GM19455 (cell line): Measurements from ENCODE around the gene CHAD.
"Not testable (repeated sequence)": the region's sequence is repeated elsewhere in the genome, so short reads cannot be mapped to it uniquely, and the experiment has no call there.

ENCODE experiments used
- ATAC-seq: cut with Tn5 transposase; IDR thresholded peaks from one replicate; pipeline ENCODE4 v1.9.1; 2021; ENCODE audit not compliant: unreplicated experiment

Gene CHAD

DNA sequence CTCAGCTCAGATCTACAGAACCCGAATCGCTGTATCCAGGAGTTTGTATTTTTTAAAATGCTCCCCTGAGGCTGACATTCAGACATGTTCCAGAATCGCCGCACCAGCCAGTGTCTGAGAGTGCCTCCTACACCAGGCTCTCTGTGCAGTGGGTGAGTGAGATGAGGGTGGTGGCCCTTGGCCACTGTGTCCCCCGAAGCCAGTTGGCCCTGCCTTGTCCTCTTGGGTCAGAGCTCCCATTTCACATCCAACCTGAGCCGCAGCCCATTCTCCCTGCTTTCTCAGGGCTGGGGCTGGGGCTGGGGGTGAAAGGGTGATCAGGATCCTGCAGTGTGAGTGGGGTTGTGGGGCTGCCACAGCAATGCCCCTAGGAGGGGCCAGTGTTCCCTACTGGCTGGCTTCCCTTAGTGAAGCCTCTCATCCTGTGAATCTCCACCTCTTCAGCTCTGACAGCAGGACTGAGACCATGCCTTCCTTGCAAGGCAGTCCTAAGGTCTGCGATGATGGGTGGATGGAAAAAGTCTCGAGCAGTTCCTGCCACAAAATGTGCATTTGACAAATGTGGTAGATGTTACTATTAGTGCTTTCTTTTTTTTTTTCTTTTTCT lies 26.6 kb upstream of the CHAD start:
- ATAC-seq: no peak

DNA sequence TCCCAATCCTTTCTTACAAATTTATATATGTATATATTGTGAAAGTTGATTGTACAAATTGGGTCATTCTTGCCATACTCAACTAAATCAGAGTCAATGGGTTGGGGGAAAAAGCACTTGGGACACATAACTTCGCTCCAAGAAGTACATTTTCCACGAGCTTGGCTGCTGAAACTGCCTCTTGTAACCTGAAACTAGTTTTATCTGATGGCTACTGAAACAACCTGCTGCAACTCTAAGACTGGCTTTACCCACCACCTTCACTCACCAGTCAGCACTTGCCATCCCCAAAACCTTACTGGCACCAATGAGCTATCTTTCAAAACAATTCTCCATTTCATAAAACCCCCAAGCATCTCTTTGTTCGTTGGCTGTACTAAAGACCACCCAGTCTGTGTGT lies 25.1 kb upstream of the CHAD start:
- no peak for ATAC-seq

DNA sequence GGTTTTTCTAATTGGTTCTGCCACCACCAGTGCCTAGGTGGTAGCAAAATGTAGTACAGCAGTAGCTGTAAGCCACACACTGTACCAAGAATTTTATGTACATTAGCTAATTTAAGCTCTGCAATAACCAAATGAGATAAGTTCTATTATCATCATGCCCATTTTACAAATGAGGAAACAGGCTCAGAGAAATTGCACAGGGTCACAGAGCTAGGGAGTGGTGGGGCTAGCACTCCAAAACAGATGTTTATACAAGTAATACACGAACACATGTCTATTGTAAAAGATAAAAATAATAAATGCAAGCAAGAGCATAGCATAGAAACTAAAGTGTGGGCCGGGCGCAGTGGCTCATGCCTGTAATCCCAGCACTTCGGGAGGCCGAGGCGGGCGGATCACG lies 23.5 kb upstream of the CHAD start:
- no peak for ATAC-seq

DNA sequence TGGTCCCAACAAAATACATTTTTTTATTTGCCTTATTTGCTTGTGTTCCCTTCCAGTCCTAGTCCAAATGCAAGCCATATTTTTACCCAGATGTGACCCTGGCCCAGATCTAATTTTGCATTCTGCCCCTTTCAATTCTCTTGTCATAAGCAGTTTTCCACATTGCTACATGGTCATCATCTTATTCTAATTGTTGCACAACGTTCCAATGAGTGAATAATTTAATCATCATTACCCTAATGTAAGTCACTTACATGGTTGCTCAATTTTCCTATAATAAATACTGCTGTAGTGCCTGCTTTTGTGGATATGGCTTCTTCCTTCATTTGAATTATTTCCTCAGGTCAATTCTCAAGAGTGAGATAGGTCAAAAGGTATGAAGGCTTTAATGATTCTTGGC lies 22.8 kb upstream of the CHAD start:
- ATAC-seq: no peak

DNA sequence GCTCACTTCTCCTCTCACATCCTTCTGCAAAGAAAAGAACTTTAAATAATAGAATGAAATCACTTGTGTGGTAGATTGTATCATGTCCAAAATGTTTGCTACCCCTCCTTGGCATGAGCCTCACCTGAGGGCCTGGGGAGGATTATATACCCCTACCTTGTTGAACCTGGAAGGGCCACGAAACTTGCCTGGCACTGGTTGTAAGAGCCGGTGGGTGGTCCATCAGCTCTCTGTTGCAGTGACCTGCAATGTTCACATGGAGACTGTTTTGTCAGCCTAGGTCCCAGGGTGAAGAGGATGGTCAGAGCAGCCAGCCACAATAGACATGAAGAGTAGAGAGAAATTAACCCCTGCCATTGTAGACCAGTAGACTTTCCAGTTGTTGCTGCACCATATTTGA lies 20.2 kb upstream of the CHAD start:
- no peak for ATAC-seq

DNA sequence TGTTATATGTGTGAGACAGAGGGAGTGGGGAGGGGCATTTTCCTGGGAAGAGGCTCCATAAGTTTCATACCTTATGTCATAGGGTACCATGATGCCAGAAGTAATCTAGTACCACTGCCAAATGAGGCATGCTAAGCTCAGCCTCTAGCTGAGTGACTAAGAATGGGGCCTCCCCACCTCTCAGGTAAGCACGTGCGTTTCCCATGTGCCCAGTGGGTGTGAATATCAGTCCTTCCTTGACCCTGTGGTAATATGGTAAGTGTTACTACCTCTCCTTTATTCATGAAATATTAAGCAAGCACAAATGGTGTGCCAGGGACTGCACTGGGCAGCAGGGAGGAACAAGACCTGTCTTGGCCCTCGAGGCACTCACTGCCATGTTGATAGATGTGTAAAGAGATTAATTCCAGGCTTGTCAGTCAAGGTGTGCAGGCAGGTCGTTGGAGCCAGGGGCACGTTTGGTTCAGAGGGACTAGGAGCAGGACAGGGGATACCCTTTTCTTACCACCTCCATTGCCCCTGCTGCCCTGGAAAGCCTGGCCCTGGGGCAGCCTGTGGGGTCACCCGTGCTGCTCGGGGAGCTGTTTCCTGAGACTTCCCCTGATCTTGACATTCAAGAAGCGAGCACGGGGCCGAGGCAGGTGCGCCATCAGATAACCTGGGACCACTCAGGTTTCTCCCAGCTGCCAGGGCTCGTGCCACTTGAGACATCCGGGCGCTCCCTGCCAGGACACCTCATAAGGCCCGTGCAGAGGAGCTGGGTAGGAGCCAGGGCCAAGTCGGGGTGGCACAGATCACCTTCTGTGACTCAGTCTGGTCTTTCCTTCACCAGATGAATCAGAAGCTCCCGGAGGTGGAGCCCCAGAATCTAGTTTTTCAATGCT lies 18.8 kb upstream of the CHAD start:
- no peak for ATAC-seq

DNA sequence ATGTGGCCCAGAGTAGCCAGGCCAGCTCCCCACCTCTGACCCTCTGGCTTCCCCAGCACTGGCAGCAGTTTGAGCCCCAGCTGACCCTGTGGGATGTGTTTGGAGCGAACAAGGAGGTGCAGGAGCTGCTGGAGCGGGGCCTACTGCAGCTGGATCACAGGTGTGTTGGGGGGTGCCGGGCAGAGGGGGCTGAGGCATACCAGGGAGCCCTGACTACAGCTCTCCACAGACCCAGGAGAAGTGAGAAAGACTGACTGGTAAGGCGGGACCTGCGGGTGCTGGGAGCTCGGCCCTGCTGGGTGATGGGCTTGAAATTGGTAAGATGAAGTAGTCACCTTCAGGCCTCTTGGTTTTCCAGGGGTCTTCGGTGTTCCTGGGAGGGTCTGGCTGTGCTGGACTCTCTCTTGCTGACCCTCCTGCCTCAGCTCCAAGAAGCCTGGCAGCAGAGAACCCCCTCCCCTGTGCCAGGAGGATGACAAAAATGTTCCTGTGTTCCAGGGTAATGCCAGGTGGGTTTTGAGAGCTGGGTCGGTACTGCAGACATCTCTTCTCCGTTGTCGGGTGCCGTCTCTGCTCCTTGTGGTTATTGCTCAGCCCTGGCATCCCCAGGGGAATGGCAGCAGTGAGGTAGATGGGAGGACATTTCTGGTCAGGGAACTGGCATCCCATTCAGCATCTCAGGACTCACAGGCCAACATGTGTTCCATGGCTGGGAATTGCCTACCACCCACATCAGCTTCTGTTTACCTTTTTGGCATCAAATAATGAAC lies 15.9 kb upstream of the CHAD start:
- no peak for ATAC-seq

DNA sequence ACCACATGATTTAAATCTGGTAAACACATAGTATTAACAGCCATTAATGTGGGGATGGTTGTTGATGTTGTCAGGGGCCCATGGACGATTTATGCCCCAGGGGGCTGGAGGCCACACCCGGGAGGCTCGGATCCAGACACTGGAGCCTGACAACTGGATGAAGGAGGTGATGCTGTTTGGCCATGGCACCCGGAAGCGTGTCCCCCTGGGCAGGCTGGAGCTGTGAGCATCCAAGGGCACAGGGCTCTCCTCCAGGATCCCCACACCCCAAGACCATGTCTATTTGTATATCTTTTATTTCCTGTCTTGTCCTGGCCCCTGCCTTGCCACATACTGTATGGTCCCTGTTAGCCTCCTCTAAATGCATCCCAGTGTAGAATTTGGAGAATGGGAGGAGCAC lies 14.6 kb upstream of the CHAD start:
- no peak for ATAC-seq

DNA sequence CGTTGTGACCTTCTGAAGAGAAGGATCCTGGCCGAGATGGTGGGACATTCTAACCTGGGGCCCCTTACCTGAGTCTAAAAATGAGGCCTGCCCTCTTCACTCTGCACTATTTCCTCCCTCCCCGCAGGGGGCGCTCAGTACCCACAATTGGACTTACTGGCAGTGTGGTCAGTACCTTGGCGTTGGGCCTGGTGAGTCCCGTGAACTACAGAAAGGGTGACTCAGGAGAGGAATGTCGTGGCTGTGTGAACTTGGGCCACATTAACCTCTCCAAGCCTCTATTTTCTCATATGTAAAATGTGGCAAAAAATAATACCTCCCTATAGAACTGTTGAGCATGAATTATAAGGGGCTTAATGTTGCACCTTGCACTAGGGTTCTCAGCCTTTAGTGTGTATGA lies 13.8 kb upstream of the CHAD start:
- ATAC-seq: no peak

DNA sequence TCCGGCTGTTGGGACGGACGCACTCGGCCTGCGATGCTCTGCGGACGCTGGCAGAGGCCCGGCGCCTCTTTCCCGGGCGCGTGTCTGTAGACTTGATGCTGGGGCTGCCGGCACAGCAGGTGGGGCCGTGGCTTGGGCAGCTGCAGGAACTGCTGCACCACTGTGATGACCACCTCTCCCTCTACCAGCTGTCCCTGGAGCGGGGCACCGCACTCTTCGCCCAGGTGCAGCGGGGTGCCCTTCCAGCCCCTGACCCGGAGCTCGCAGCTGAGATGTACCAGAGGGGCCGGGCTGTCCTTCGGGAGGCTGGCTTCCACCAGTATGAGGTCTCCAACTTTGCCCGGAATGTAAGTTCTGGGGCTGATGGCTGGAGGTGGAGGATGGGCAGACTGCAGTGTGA lies 13.4 kb upstream of the CHAD start:
- ATAC-seq: no peak

DNA sequence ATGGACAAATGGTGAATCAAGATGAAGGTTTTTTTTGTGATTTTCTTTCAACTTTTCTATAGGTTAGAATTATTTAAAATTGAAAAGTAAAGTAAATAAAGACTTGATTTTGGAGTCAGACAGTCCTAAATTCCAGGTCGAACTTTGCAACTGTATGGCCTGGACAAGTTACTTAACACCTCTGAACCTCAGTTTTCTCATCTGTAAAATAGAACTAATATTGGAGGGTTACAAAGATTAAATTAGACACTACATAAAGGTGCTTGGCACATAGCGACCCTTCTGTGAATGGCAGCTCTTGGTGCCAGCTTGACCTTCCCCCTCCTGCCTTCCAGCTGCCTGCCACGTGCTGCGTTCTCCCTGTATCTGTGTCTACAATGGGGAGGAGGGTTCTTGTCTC lies 13.0 kb upstream of the CHAD start:
- ATAC-seq: no peak

DNA sequence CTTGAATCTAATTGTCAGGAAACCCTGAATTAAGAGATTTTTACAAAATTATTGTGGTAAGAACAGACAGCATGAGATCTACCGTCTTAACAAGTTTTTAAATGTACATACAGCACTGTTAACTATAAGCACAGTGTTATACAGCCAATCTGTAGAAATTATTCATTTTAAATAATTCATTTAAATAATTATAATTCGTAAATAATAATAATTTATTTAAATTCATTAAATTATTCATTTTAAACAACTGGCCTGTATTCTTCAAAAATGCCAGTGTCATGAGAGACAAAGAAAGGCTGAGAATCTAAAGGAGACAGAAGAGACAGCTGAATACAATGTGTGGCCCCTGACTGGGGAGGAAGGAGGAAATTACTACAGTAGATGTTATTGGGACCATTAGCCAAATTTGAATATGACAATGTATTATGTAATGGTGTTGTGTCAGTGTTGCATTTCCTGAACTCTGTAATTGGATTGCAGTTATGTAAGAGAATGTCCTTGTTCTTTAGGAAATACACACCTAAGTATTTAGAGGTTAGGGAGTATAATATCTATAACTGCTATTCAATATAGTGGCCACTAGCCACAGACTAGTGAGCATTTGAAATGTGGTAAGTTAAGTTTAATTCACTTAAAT lies 12.3 kb upstream of the CHAD start:
- ATAC-seq: no peak

DNA sequence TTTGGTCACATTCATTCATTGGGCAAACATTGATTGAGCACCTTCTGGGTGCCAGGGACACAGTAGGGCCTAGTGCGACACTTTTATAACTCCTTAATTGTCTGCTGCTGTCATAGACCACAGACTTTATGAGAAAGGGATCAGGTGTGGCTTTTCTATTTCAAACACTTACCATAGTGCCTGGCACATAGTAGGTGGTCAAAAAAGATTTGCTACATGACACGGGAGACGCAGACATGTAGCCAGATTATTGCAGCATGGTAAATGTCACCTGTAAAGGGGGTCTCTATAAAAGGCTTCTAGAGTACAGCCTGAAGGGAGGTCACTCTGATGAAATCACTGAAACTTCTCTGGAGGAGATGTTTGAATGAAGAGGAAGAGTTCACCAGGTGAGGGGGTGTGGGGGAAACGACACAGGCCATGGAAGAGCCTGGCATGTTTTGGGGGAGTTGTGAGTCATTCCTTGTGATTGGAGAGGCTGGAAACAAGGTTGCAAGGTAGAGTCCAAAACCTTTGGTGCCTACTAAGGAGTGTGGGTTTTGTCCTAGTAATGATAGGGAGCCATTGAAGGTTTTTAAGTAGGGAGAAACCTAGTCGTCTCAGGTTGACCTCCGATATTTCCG lies 11.6 kb upstream of the CHAD start:
- ATAC-seq: no peak

DNA sequence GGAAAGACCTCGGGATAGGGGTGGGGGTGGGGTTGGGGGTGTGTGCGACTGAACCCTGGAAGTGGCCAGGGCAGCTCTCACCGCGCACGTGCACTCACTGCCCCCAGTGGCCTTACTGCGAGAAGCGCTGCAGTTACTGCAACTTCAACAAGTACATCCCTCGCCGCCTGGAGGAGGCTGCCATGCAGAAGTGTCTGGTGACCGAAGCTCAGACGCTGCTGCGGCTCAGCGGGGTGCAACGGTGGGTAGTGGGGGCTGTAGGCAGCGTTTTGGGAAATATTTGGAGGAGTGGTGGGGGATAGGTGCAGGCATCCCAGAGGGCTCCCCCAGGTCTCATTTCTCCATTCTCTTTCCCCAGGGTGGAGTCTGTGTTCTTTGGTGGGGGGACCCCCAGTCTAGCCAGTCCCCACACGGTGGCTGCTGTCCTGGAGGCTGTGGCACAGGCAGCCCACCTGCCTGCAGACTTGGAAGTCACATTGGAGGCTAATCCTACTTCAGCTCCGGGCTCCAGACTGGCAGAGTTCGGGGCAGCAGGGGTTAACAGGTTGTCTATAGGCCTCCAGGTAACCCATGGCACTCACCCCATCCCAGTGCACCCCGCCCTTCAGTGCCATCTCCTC lies 11.0 kb upstream of the CHAD start:
- peak; percentile 46 for ATAC-seq

DNA sequence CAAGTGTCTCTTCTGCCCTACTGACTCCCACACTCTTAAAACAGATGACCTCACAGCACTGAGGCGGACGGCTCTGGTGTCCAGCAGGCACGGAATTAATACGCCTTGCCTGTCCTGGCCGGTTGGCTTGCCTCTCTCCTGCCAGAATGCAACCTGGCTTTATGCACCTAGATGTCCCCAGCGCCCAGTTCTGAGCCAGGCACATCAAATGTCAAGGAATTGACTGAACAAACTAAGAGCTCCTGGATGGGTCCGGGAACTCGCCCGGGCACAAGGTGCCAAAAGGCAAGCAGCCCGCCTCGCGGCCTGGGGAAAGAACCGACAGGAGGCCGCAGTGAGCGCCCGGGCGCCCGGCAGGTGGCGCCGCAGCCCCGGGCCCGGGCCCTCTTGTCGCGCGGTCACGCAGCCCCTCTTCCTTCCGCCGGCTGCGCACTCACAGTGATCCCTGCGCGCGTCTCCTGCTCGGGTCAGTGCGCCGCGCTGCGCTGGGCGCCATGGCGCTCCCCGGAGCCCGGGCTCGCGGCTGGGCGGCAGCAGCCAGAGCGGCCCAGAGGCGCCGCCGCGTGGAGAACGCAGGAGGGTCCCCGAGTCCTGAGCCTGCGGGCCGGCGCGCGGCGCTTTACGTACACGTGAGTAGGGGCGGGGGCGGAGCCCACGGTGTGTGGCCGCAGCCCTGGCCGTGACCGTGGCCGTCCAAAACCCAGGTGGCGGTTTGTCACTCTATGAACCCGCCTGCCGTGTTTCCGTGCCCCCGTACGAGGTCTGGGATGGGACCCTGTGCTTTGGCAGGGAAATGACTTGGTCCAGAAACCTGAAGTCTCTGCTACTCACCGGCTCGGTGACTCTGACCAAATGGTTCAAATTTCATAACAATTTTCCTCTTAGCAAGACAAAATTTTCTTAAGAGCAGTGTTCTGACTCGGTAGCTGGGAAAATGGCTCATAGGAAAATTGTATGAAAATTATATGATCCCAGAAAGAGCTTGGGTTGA lies 10.0 kb upstream of the CHAD start, which contains the start of gene RSAD1:
RSAD1 (plus strand) TSS at position 470 of the 991 bp plus-strand sequence; CDS start at position 495, 25 bp downstream.
- peak; percentile 74 for ATAC-seq

DNA sequence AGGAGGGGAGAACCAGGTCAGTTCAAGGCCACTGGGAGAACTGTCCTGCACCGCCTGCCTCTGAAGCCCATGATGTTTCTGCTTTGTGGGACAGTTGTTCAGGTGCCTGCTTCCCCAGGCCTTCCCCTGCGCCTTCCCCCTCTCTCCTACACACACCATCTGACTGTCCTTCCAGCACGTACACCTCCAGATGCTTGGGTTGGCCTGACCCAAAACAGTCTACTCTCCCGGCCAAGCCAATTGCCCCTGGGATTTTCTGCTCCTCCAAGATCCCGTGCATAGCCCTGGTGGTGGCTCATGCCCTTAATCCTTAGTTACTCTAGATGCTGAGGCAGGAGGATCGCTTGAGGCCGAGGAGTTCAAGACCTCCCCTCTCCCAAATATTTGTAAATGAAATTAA lies 9.3 kb upstream of the CHAD start:
- ATAC-seq: no peak

DNA sequence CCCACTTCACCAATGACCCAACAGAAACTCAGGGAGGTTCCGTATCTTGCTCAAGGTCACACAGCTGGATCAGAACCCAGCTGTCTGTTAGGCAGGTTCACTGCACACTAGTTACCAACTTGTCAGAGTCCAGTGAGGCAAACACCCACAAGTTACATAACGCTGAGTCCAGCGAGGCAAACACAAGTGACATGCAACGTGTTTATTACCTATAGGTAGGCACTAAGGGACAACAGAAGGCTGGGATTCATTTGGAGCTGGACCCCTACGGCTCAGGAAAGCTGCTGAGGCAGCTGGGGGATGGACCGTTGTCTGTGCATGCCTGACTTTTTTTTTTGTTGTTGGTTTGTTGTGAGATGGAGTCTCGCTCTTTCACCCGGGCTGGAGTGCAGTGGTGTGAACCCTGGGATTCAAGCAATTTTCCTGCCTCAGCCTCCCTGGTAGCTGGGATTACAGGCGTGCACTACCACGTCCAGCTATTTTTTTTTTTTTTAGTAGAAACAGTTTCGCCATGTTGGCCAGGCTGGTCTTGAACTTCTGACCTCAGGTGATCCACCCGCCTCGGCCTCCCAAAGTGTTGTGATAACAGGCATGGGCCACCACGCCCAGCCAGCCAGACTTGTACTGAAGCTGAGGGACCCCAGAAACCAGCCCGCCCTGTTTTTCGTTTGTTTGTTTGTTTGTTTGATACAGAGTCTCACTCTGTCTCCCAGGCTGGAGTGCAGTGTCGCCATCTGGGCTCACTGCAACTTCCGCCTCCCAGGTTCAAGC lies 8.1 kb upstream of the CHAD start:
- no peak for ATAC-seq

DNA sequence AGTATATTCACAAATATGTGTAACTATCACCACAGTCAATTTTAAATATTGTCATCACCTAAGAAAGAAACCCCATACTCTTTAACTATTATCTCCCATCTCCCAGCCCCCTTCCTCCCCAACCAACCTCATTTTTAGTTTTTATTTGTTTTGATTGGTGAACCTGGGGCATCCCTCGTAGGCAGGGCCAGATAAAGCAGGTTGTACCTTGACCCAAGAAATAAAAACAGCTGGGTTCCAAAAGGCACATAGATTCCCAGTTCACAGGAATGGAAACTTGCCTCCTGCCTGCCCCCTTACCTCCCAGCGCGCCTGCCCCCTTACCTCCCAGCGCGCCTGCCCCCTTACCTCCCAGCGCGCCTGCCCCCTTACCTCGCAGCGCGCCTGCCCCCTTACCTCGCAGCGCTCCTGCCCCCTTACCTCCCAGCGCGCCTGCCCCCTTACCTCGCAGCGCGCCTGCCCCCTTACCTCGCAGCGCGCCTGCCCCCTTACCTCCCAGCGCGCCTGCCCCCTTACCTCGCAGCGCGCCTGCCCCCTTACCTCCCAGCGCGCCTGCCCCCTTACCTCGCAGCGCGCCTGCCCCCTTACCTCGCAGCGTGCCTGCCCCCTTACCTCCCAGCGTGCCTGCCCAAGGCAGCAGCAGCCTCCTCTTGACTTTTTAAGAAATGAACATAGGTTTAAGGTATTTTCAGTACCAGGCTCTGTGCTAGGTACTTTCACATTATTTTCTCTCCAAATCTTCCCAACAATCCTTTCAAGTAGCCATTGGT lies 7.3 kb upstream of the CHAD start:
- ATAC-seq: not testable (repeated sequence)
